ENCODE results near the gene IKBKE. TPM values are rescaled to one million over a fixed set of nuclear protein-coding genes. Genes with fewer than 3 reads are reported as not detected.

Gene IKBKE
- total and polyA plus RNA-seq, 2 of the 8 experiments (the other 6 are each of a cell fraction or from before 2014, with no cell fraction given), result 8.6 to 12.0 TPM

GRCh38 chr1:206446688-206447421 lies 23.4 kb upstream of the IKBKE start:
- ChIA-PET POLR2A (ENCODE audit: partially characterized antibody) (no interaction called here), CTCF (ENCODE audit: partially characterized antibody) (interaction anchor here (1.1 to 2.1 kb wide), 5 partner anchors 12 to 98 kb away, joined by 3 to 8 read pairs (median 5); partner anchors contain the start of gene IKBKE)
- H3K79me1 ChIP-seq (ENCODE audit: low read depth, low read length), result no peaks in the 10 kb centered on the region; the same call in 1 of the 2 replicates
- H4K91ac ChIP-seq (replicated peaks; ENCODE audit: insufficient read length, low read length), result no peak overlapping the region
- peaks cover 2 to 14% (median 7%) of the 10 kb centered on the region in 4 experiments; a peak in 6 of 8 replicates for H3K36me3 ChIP-seq (ENCODE audit: control insufficient read depth in 2 of 4, insufficient read depth in 4 of 4, low read length in 3 of 4)
- no peaks in the 10 kb centered on the region for H4K20me1 ChIP-seq (replicated peaks in 1 of 2; ENCODE audit: control insufficient read depth in 1 of 2, insufficient read depth in 2 of 2, low read length in 2 of 2)
- H3K4me1 ChIP-seq (replicated peaks in 1 of 4; ENCODE audit: control insufficient read depth in 3 of 4, insufficient read depth in 4 of 4, low read length in 3 of 4), result no peaks in the 10 kb centered on the region; a peak in 1 of 7 replicates
- H3K27ac ChIP-seq (ENCODE audit: low read depth, low read length), result no peak overlapping the region
- no peak overlapping the region for H2BK15ac ChIP-seq (ENCODE audit: low read length)
- DNase-seq (ENCODE audit: low read depth in 1 of 2, low spot score in 2 of 2) (no peak), FAIRE-seq (no peak)
- no peaks in the 10 kb centered on the region for H3K79me2 ChIP-seq (ENCODE audit: control insufficient read depth in 1 of 2, insufficient read depth in 2 of 2, low read length in 2 of 2)
- H2BK120ac ChIP-seq (replicated peaks; ENCODE audit: low read depth, low read length), result no peak overlapping the region
- H3K23ac ChIP-seq (ENCODE audit: insufficient read length), result no peak overlapping the region
- no peak overlapping the region for H2AFZ ChIP-seq (ENCODE audit: low read length)
- H4K5ac ChIP-seq (ENCODE audit: insufficient read length, low read depth, low read length), result no peak overlapping the region
- no peak overlapping the region for H2AK5ac ChIP-seq (ENCODE audit: low read depth, low read length)
- no peaks in the 10 kb centered on the region for H3K23me2 ChIP-seq (ENCODE audit: low read depth, low read length)
- H3K4ac ChIP-seq (replicated peaks; ENCODE audit: insufficient read length, low read depth, low read length), result no peak overlapping the region
- H3K18ac ChIP-seq (ENCODE audit: extremely low read depth, low read length), result no peak overlapping the region
- no peak overlapping the region for H3K9ac ChIP-seq (replicated peaks in 1 of 4; ENCODE audit: extremely low read depth in 1 of 4, low read depth in 3 of 4, low read length in 3 of 4)
- no peak overlapping the region for H3K56ac ChIP-seq (replicated peaks; ENCODE audit: insufficient read length, low read depth, low read length)
- no peak overlapping the region for H3K4me3 ChIP-seq (ENCODE audit: extremely low read depth in 1 of 4, insufficient read depth in 2 of 4, low read depth in 3 of 4, low read length in 4 of 4)
- no peak overlapping the region for H3K4me2 ChIP-seq (ENCODE audit: insufficient read depth in 1 of 2, low read depth in 2 of 2, low read length in 2 of 2)
- no peak overlapping the region for H2BK20ac ChIP-seq (ENCODE audit: low read length)
- H3K14ac ChIP-seq (ENCODE audit: insufficient read length), result no peak overlapping the region
- 86% methylated on average over 11 of the region's 11 CpGs; no CpG with 5 or more reads in 1 of the 2 experiments for WGBS, 2 experiments (ENCODE audit: extremely low coverage in 1 of 2, insufficient coverage in 1 of 2, insufficient read length in 1 of 2, insufficient replicate concordance in 2 of 2, low coverage in 1 of 2, low lambda C conversion rate in 2 of 2, missing lambda C conversion rate in 1 of 2)
- no peaks in the 10 kb centered on the region for H3K27me3 ChIP-seq (replicated peaks in 1 of 4; ENCODE audit: control insufficient read depth in 3 of 4, extremely low read depth in 1 of 4, insufficient read depth in 3 of 4, low read length in 3 of 4)
- H2BK5ac ChIP-seq (ENCODE audit: low read depth, low read length), result no peak overlapping the region
- no peak overlapping the region for H4K8ac ChIP-seq (ENCODE audit: extremely low read depth, insufficient read depth, low read length)
- H3K9me3 ChIP-seq (ENCODE audit: insufficient read depth in 2 of 2, low read depth in 1 of 2, low read length in 1 of 2), result no peaks in the 10 kb centered on the region
- no peak overlapping the region for H2BK12ac ChIP-seq (ENCODE audit: low read depth, low read length)
- TF ChIP-seq CREB1 (IDR thresholded peaks at IDR 0.05) (no peak), FOSL1 (IDR thresholded peaks at IDR 0.05; ENCODE audit: insufficient read depth, low read depth, low read length) (no peak), NRF1 (IDR thresholded peaks at IDR 0.05; ENCODE audit: low read depth, low read length) (no peak), RNF2 (IDR thresholded peaks at IDR 0.05; ENCODE audit: borderline replicate concordance, low read depth, low read length, missing control alignments, poor library complexity, severe bottlenecking) (no peak), TEAD4 (IDR thresholded peaks at IDR 0.05; ENCODE audit: low read depth, low read length) (no peak), GABPA (IDR thresholded peaks at IDR 0.05; ENCODE audit: borderline replicate concordance, insufficient read depth, low read length) (no peak), ASH2L (IDR thresholded peaks at IDR 0.05; ENCODE audit: low read length) (no peak), RFX5 (IDR thresholded peaks at IDR 0.05; ENCODE audit: borderline replicate concordance, low read depth, low read length) (no peak), BCL11A (IDR thresholded peaks at IDR 0.05; ENCODE audit: low read depth in 2 of 2, low read length in 2 of 2) (no peak), KDM1A (IDR thresholded peaks at IDR 0.05; ENCODE audit: borderline replicate concordance, low read length) (no peak), CEBPB (IDR thresholded peaks at IDR 0.05; ENCODE audit: low read depth, low read length) (no peak), JUND (IDR thresholded peaks at IDR 0.05; ENCODE audit: low read length) (no peak), SRF (IDR thresholded peaks at IDR 0.05; ENCODE audit: low read depth, low read length) (no peak), CHD2 (IDR thresholded peaks at IDR 0.05; ENCODE audit: low read length) (no peak)

Measured in H1 (cell line).